HepG2 (cell line): ENCODE results near the gene IPO8. TPM values are rescaled to one million over a fixed set of nuclear protein-coding genes. Genes with fewer than 3 reads are reported as not detected.
A peak's percentile ranks its signal among the peaks of the same experiment; 100 is the strongest.

Experiments used
- GATAD2A ChIP-seq: IDR thresholded peaks from 2 replicates; pipeline ENCODE4 v1.6.1; 2016
- JDP2 ChIP-seq: sonication (generic); formaldehyde crosslinking; IDR thresholded peaks from 2 replicates; pipeline ENCODE4 v1.8.1; 2022; ENCODE audit warnings: missing genetic modification reagents, borderline replicate concordance
- NFE2 ChIP-seq: sonication (generic); formaldehyde crosslinking; IDR thresholded peaks from 2 replicates; pipeline ENCODE4 v1.4.0; 2020; ENCODE audit warnings: missing genetic modification reagents
- PREB ChIP-seq: sonication (generic); formaldehyde crosslinking; IDR thresholded peaks from 2 replicates; pipeline ENCODE4 v1.4.0; 2020; ENCODE audit warnings: missing genetic modification reagents
- RFX5 ChIP-seq: IDR thresholded peaks from 2 replicates; pipeline ENCODE4 v1.6.1; 2011; ENCODE audit warnings: low read depth, low read length, improper control_type of control experiment
- U2AF2 ChIP-seq: fragments of 200-400 bp; formaldehyde crosslinking; IDR thresholded peaks from 2 replicates; pipeline ENCODE4 v1.6.1; 2017; ENCODE audit warnings: low read depth, mild to moderate bottlenecking, low read length
- ZBTB2 ChIP-seq: sonication (generic); formaldehyde crosslinking; IDR thresholded peaks from 2 replicates; pipeline ENCODE4 v1.8.0; 2022; ENCODE audit warnings: low read depth, missing genetic modification reagents
- ZNF282 ChIP-seq: fragments of 450-650 bp; IDR thresholded peaks from 2 replicates; pipeline ENCODE4 v1.6.1; 2018; ENCODE audit not compliant: partially characterized antibody
- ZNF367 ChIP-seq: sonication (generic); formaldehyde crosslinking; IDR thresholded peaks from 2 replicates; pipeline ENCODE4 v1.4.0; 2020; ENCODE audit warnings: missing genetic modification reagents, borderline replicate concordance
- ZNF724P ChIP-seq: sonication (generic); formaldehyde crosslinking; IDR thresholded peaks from 2 replicates; pipeline ENCODE4 v1.8.0; 2022; ENCODE audit warnings: missing genetic modification reagents, borderline replicate concordance
- ZNF816 ChIP-seq: sonication (generic); formaldehyde crosslinking; IDR thresholded peaks from 2 replicates; pipeline ENCODE4 v1.8.0; 2022; ENCODE audit warnings: missing genetic modification reagents, mild to moderate bottlenecking, borderline replicate concordance
- ZSCAN20 ChIP-seq: sonication (generic); formaldehyde crosslinking; IDR thresholded peaks from 2 replicates; pipeline ENCODE4 v1.4.0; 2020; ENCODE audit warnings: missing genetic modification reagents, mild to moderate bottlenecking, borderline replicate concordance
- polyA plus RNA-seq, 8 experiments: library from polyadenylated mRNA; depleted of rRNA in 3 of 8; stranded (reverse) in 7 of 8; unstranded in 1 of 8; fragments of >200 nt; fragmentation: Illumina TruSeq in 4 of 8; extraction: Trizol in 4 of 8; gene quantifications; 2 replicates each; pipeline versions ENCODE4 v1.2.1 to v1.2.3, GENCODE V29; 2011 to 2016; ENCODE audit warnings: low read depth in 4 of 8, missing spikeins in 1 of 8, mixed read lengths in 1 of 8; ENCODE audit not compliant: insufficient read depth in 1 of 8
- total RNA-seq, 5 experiments: library from RNA; depleted of rRNA; stranded (reverse); fragments of >200 nt; fragmentation: Illumina TruSeq; extraction: Trizol; gene quantifications; 2 replicates each; pipeline ENCODE4 v1.2.3, GENCODE V29; 2016; ENCODE audit warnings: low read depth in 1 of 5
- TF ChIP-seq, protein P1 (sequence below): IDR thresholded peaks from 2 replicates; pipeline ENCODE4 v1.6.1; 2016; ENCODE audit warnings: low read depth, missing genetic modification reagents, missing compliant biosample characterization
- TF ChIP-seq, protein P2 (sequence below): sonication (generic); formaldehyde crosslinking; IDR thresholded peaks from 2 replicates; pipeline ENCODE4 v1.5.1; 2020; ENCODE audit warnings: mild to moderate bottlenecking, missing genetic modification reagents, moderate library complexity
- TF ChIP-seq, protein P3 (sequence below): sonication (generic); formaldehyde crosslinking; IDR thresholded peaks from 2 replicates; pipeline ENCODE4 v1.5.0; 2020; ENCODE audit warnings: missing genetic modification reagents, mild to moderate bottlenecking, borderline replicate concordance

Gene IPO8
- total and polyA plus RNA-seq, 2 of the 13 experiments (the other 11 are each of a cell fraction or from before 2014, with no cell fraction given) = 6.3 to 21.8 TPM

DNA sequence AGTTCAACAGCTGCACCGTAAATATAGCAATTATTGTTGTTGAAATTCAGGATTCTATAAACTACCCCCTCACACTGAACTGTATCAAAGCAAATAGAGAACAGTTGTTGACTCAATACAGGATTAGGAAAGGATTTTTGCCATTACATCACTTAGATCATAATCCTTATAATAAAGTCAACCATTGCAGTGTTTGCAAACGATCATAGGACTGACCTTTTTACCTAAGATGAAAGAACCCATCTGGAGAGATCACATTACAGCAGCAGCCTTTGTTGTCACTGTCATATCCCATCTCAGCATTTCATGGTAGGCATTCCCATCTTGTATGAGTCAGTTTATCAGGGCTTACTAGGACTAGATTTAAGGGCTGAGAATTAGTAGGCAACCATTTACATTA, 96.1 kb downstream of the IPO8 start (continued):
- TF ChIP-seq PREB (CRISPR knock-in tag) (no peak), ZNF282 (no peak), ZNF367 (CRISPR knock-in tag) (no peak), NFE2 (CRISPR knock-in tag) (no peak), U2AF2 (no peak), GATAD2A (peak; percentile 96), ZNF724P (CRISPR knock-in tag) (no peak), ZBTB2 (CRISPR knock-in tag) (no peak), ZNF816 (CRISPR knock-in tag) (peak; percentile 41; the same call in 1 of the 2 replicates), RFX5 (no peak), ZSCAN20 (CRISPR knock-in tag) (no peak), JDP2 (CRISPR knock-in tag) (no peak)
- TF ChIP-seq, protein P1, sequence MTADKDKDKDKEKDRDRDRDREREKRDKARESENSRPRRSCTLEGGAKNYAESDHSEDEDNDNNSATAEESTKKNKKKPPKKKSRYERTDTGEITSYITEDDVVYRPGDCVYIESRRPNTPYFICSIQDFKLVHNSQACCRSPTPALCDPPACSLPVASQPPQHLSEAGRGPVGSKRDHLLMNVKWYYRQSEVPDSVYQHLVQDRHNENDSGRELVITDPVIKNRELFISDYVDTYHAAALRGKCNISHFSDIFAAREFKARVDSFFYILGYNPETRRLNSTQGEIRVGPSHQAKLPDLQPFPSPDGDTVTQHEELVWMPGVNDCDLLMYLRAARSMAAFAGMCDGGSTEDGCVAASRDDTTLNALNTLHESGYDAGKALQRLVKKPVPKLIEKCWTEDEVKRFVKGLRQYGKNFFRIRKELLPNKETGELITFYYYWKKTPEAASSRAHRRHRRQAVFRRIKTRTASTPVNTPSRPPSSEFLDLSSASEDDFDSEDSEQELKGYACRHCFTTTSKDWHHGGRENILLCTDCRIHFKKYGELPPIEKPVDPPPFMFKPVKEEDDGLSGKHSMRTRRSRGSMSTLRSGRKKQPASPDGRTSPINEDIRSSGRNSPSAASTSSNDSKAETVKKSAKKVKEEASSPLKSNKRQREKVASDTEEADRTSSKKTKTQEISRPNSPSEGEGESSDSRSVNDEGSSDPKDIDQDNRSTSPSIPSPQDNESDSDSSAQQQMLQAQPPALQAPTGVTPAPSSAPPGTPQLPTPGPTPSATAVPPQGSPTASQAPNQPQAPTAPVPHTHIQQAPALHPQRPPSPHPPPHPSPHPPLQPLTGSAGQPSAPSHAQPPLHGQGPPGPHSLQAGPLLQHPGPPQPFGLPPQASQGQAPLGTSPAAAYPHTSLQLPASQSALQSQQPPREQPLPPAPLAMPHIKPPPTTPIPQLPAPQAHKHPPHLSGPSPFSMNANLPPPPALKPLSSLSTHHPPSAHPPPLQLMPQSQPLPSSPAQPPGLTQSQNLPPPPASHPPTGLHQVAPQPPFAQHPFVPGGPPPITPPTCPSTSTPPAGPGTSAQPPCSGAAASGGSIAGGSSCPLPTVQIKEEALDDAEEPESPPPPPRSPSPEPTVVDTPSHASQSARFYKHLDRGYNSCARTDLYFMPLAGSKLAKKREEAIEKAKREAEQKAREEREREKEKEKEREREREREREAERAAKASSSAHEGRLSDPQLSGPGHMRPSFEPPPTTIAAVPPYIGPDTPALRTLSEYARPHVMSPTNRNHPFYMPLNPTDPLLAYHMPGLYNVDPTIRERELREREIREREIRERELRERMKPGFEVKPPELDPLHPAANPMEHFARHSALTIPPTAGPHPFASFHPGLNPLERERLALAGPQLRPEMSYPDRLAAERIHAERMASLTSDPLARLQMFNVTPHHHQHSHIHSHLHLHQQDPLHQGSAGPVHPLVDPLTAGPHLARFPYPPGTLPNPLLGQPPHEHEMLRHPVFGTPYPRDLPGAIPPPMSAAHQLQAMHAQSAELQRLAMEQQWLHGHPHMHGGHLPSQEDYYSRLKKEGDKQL = peak; percentile 97
- TF ChIP-seq, protein P2, sequence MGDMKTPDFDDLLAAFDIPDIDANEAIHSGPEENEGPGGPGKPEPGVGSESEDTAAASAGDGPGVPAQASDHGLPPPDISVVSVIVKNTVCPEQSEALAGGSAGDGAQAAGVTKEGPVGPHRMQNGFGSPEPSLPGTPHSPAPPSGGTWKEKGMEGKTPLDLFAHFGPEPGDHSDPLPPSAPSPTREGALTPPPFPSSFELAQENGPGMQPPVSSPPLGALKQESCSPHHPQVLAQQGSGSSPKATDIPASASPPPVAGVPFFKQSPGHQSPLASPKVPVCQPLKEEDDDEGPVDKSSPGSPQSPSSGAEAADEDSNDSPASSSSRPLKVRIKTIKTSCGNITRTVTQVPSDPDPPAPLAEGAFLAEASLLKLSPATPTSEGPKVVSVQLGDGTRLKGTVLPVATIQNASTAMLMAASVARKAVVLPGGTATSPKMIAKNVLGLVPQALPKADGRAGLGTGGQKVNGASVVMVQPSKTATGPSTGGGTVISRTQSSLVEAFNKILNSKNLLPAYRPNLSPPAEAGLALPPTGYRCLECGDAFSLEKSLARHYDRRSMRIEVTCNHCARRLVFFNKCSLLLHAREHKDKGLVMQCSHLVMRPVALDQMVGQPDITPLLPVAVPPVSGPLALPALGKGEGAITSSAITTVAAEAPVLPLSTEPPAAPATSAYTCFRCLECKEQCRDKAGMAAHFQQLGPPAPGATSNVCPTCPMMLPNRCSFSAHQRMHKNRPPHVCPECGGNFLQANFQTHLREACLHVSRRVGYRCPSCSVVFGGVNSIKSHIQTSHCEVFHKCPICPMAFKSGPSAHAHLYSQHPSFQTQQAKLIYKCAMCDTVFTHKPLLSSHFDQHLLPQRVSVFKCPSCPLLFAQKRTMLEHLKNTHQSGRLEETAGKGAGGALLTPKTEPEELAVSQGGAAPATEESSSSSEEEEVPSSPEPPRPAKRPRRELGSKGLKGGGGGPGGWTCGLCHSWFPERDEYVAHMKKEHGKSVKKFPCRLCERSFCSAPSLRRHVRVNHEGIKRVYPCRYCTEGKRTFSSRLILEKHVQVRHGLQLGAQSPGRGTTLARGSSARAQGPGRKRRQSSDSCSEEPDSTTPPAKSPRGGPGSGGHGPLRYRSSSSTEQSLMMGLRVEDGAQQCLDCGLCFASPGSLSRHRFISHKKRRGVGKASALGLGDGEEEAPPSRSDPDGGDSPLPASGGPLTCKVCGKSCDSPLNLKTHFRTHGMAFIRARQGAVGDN = no peak
- TF ChIP-seq, protein P3, sequence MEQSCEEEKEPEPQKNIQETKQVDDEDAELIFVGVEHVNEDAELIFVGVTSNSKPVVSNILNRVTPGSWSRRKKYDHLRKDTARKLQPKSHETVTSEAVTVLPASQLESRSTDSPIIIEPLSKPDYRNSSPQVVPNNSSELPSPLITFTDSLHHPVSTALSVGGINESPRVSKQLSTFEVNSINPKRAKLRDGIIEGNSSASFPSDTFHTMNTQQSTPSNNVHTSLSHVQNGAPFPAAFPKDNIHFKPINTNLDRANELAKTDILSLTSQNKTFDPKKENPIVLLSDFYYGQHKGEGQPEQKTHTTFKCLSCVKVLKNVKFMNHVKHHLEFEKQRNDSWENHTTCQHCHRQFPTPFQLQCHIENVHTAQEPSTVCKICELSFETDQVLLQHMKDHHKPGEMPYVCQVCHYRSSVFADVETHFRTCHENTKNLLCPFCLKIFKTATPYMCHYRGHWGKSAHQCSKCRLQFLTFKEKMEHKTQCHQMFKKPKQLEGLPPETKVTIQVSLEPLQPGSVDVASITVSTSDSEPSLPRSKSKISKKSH (CRISPR knock-in tag) = no peak
